Skeletal muscle cell (primary cell): ENCODE measurements around the gene P2RY2.
"Not testable (repeated sequence)": the region's sequence is repeated elsewhere in the genome, so short reads cannot be mapped to it uniquely, and the experiment has no call there.

Experiments used
- DNase-seq: peaks from one replicate; pipeline ENCODE4 v3.0.0-alpha.2; 2010; ENCODE audit warnings: low read depth
- H3K4me3 ChIP-seq: 2 replicates; pipeline ENCODE4 v1.5.1; 2011; ENCODE audit warnings: low read depth, mild to moderate bottlenecking, control low read depth, low read length, moderate library complexity

P2RY2 gene

GRCh38 chr11:73272680-73273038 lies 54.6 kb downstream of the P2RY2 start:
- H3K4me3 ChIP-seq = no peak overlapping the region

DNA sequence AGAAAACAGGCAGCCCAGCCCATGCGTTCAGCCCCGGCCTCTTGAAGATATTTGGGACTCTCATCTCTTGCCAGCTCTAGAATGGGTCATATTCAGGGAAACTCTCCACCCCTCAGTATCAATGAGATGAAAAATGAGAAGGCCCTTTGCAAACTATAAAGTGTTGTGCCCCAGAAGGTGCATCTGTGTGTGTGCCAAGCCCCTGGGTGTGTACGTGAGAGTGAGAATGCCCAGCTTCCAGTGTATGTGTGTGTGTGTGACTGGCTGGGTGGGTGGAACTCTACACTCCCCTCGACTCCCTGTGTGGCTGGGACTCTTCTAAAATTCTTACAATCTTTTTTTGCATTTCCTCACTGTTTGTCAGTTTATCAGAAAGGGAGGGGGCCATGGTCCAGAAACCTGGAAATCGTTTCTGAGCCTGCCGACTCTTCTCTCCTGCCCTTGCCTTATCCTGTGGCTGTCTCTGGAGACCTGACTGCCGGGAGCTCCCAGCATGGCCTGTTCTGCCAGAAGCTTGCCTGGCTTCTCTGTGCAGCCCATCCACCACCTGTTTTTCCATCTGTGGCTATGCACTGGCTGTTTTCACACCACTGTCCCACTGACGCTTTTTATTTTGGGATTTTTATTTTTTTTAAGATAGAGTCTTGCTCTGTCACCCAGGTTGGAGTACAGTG lies 55.3 kb downstream of the P2RY2 start:
- H3K4me3 ChIP-seq = no peak overlapping the region
- DNase-seq = no peak

More at GRCh38 chr11:73272680-73273038, 54.6 kb downstream of the P2RY2 start:
- no peak for DNase-seq

DNA sequence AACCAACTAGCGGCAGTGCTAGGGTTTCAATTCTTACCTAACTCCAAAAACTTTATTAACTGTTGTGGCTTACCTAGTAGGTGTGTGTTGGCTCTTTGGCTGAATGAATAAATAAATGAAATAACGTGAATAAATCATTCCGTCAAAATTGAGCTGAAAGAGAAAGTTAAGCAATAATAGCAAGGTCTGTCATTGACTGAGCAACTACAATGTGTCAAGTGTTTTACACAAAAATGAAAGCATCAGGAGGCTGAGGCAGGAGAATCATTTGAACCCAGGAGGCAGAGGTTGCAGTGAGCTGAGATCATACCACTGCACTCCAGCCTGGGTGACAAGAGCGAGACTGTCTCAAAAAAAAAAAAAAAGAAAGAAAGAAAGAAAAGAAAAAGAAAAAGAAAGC lies 56.1 kb downstream of the P2RY2 start:
- not testable (repeated sequence) for DNase-seq, H3K4me3 ChIP-seq

GRCh38 chr11:73274722-73275380 lies 56.8 kb downstream of the P2RY2 start:
- H3K4me3 ChIP-seq = no peak overlapping the region
- no peak for DNase-seq

DNA sequence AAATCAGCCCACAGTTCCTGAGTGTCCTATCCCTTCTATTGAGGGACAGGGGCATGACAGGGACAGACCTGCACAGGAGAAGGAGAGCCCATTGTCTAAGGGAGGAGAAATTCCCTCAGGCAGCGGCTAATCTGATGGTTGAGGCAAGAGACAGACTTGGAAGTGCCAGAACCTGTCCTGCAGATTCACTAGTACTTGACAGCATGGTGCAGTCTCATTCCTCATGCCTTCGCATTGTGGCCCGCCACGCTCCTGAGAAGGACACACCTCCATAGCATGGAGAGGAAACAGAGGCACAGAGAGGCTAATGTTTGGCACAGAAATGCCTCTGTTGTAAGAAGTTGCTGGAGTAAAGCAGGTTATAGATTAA lies 57.3 kb downstream of the P2RY2 start:
- no peak for DNase-seq
- no peak overlapping the region for H3K4me3 ChIP-seq

DNA sequence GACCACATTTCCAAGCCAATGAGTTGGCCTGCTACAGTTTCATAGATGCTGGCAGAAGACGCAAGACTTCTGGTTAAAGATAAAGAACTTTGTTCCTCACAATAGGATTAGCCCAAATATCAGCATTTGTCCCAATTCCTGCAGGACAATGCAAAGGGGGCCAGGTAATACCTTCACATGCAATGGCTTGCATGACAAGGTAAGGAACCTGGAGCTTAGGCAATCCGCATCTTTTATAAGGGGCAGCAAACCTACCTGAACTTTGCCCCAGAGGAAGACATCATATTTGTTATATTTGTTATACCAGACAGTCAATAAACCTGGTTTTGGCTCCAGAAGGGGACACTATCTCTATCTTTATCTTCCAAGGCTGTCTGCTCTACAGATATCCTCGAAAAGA lies 59.4 kb downstream of the P2RY2 start:
- DNase-seq = no peak
- H3K4me3 ChIP-seq = no peak overlapping the region

DNA sequence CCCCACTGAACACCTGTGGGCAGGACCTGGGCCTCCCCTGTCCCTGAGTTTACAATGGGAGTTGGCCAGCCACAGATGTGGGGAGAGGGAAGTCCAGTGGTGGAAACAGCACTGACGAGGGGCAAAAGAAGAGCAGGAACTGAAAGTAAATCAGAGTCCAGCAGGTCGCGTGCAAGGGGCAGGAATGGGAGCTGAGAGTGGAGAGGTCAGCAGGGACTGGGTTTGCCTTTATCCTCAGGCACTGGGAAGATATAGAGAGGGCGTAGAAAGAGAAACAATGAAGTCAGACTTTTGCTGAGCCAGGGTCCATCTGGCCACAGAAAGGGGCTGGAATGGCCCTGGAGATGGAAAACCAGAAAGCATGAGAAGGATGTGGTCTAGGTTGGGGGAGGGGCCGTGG lies 62.5 kb downstream of the P2RY2 start:
- no peak for DNase-seq

DNA sequence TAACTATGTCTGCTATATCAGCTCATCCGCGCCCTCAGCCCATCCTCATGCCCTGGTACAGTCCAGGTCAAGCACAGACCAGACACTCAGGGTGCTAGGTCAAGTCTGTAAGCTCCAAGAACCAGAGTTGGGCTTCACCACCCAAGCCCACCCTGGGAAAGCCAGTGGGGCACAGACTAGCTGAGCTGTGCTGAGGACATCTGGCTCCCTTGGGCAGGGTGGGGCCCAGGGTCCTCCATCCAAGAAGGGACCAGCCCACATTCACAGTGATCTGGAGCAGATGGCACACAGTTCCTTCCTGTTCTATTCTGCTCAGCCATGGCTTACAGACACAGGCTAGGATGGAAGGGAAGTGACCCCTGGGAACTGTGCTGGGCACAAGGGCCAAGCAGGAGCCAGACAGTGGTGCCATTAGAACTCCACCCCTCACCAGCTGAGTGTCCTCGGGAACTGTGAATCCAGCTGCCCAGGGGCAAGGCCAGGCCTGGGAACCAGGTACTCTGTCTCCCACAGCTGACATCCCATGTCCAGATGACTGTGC lies 63.2 kb downstream of the P2RY2 start:
- H3K4me3 ChIP-seq = no peak overlapping the region
- DNase-seq = no peak

More for the DNA sequence above, 62.5 kb downstream of the P2RY2 start:
- H3K4me3 ChIP-seq = no peak overlapping the region

GRCh38 chr11:73281796-73282660 lies 63.9 kb downstream of the P2RY2 start:
- H3K4me3 ChIP-seq = no peak overlapping the region
- DNase-seq = no peak

DNA sequence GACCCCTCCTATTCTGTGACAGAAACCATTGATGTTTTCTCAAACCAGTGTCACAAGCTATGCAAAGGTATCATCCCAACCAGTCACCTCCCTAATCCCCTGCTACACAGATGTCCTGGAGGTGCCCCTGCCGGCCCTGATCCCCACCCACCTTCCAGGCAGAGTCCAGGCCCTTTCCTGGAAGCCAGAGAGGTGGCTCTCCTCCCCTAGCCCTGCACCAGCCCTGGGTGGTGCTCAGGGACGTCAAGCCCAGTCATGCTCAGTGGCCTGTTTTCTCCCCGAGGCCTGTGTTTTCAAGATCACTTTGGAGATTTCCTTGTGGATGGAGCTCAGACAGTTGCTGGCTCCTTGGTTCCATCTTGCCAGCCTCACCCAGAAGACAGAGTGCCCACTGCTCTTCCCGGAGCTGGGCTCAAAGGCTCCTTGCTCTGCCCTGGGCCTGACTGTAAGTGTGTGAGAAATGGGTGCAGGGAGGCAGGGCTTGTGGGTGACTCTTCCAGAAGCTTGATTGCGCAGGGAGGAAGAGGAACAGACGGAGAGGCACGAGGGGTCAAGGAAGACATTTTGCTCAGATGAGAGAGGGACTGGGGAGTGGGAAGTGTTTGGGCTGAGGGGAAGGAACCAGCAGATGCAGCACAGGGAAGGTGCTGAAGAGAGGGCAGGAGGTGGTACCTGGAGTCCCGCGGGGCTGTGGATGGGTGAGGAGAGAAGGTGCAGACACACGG lies 65.4 kb downstream of the P2RY2 start:
- no peak for DNase-seq
- no peak overlapping the region for H3K4me3 ChIP-seq

GRCh38 chr11:73284106-73284505 lies 66.0 kb downstream of the P2RY2 start:
- H3K4me3 ChIP-seq = no peak overlapping the region
- no peak for DNase-seq

- DNase-seq = no peak
- no peak overlapping the region for H3K4me3 ChIP-seq
These were observed 67.6 kb downstream of the P2RY2 start for GRCh38 chr11:73285721-73286120.
